Left ventricle myocardium inferior (tissue), 1 donor: ENCODE results near the gene ANAPC2. TPM values are rescaled to one million over a fixed set of nuclear protein-coding genes. Genes with fewer than 3 reads are reported as not detected.

Experiments
- DNase-seq: peaks from one replicate; pipeline ENCODE4 v3.0.0-alpha.2; 2020
- H3K27ac ChIP-seq: fragments of 200-600 bp; replicated peaks from 2 replicates; pipeline ENCODE4 v1.8.0; 2021
- H3K27me3 ChIP-seq: fragments of 200-600 bp; 2 replicates; pipeline ENCODE4 v1.8.0; 2021; ENCODE audit warnings: low read depth
- H3K36me3 ChIP-seq: fragments of 200-600 bp; 2 replicates; pipeline ENCODE4 v1.8.0; 2021
- H3K4me1 ChIP-seq: fragments of 200-600 bp; 2 replicates; pipeline ENCODE4 v1.8.0; 2021
- H3K4me3 ChIP-seq: fragments of 200-600 bp; 2 replicates; pipeline ENCODE4 v1.8.0; 2021; ENCODE audit warnings: mild to moderate bottlenecking, moderate library complexity
- H3K9me3 ChIP-seq: fragments of 200-600 bp; replicated peaks from 2 replicates; pipeline ENCODE4 v1.8.0; 2021
- CTCF ChIP-seq: fragments of 200-600 bp; IDR thresholded peaks from 2 replicates; pipeline ENCODE4 v1.8.0; 2021; ENCODE audit warnings: antibody characterized with exemption, mild to moderate bottlenecking, borderline replicate concordance
- intact Hi-C: fragments of 100-400 bp; cut with micrococcal nuclease; formaldehyde crosslinking; loops from one replicate; pipeline ENCODE4 v1.11.0; 2022
- total RNA-seq: library from RNA; stranded (reverse); fragmentation: NEBNext Ultra II Directional; extraction: Animal tissue kit (Norgen Biotek cat#: 25700); gene quantifications from one replicate; pipeline ENCODE4 v1.2.1, GENCODE V29; 2021
- donor health status: DM: no; HTN: yes; CAD: no; lungs with severe emphysema.

The ANAPC2 gene
- total RNA-seq, 1 donor from 2014 or later, result 34.7 TPM

- no peaks in the 10 kb centered on the region for H3K27me3 ChIP-seq
- H3K4me3 ChIP-seq, result peak overlapping the region; percentile 100
- intact Hi-C loops, result no loop called here
- H3K27ac ChIP-seq, result no peak overlapping the region
- no peak for DNase-seq
- peaks cover 69% of the 10 kb centered on the region for H3K36me3 ChIP-seq
- no peak for TF ChIP-seq CTCF
- peaks cover 64% of the 10 kb centered on the region for H3K4me1 ChIP-seq
- H3K9me3 ChIP-seq, result no peaks in the 10 kb centered on the region
These were observed 2.0 kb downstream of the ANAPC2 start for GRCh38 chr9:137186385-137186784.

GRCh38 chr9:137185921-137186320 is 2.4 kb downstream of the ANAPC2 start:
- Histone ChIP-seq H3K27me3 (no peaks in the 10 kb centered on the region), H3K36me3 (peaks cover 69% of the 10 kb centered on the region), H3K27ac (no peak overlapping the region), H3K4me3 (peak overlapping the region; percentile 100), H3K4me1 (peaks cover 59% of the 10 kb centered on the region), H3K9me3 (no peaks in the 10 kb centered on the region)
- intact Hi-C loops, result no loop called here
- TF ChIP-seq CTCF, result no peak
- no peak for DNase-seq

- Histone ChIP-seq H3K4me3 (no peak overlapping the region), H3K36me3 (peaks cover 69% of the 10 kb centered on the region), H3K4me1 (peaks cover 51% of the 10 kb centered on the region), H3K27ac (no peak overlapping the region), H3K27me3 (no peaks in the 10 kb centered on the region), H3K9me3 (no peaks in the 10 kb centered on the region)
- intact Hi-C loops, result no loop called here
- no peak for DNase-seq
- no peak for TF ChIP-seq CTCF
These were observed 3.3 kb downstream of the ANAPC2 start for GRCh38 chr9:137184881-137185660.

GRCh38 chr9:137183980-137184595 is 4.3 kb downstream of the ANAPC2 start:
- Histone ChIP-seq H3K4me1 (peaks cover 41% of the 10 kb centered on the region), H3K36me3 (peaks cover 74% of the 10 kb centered on the region), H3K9me3 (no peaks in the 10 kb centered on the region), H3K27me3 (no peaks in the 10 kb centered on the region), H3K27ac (no peak overlapping the region), H3K4me3 (no peak overlapping the region)
- intact Hi-C loops, result no loop called here
- DNase-seq, result no peak
- TF ChIP-seq CTCF, result no peak

- Histone ChIP-seq H3K27me3 (no peaks in the 10 kb centered on the region), H3K36me3 (peaks cover 83% of the 10 kb centered on the region), H3K4me3 (no peak overlapping the region), H3K27ac (no peak overlapping the region), H3K4me1 (peaks cover 30% of the 10 kb centered on the region), H3K9me3 (no peaks in the 10 kb centered on the region)
- intact Hi-C loops, result no loop called here
- no peak for TF ChIP-seq CTCF
- no peak for DNase-seq
These were observed 5.5 kb downstream of the ANAPC2 start for GRCh38 chr9:137182836-137183235.
